Stimulated activated CD4-positive, alpha-beta T cell treated with anti-CD3 and anti-CD28 coated beads, Interleukin-2, amount 100 ng/mL, for 4 hours (primary cell): ENCODE measurements around the gene DEPP1.

Experiments
- DNase-seq: peaks from one replicate; pipeline ENCODE4 v3.0.0-alpha.2; 2020; ENCODE audit warnings: low read depth

DEPP1 gene

GRCh38 chr10:44993922-44994751 is 15.5 kb upstream of the DEPP1 start:
- no peak for DNase-seq

- no peak for DNase-seq
These were observed 14.8 kb upstream of the DEPP1 start for GRCh38 chr10:44993226-44993921.

GRCh38 chr10:44992732-44993225 is 14.2 kb upstream of the DEPP1 start:
- DNase-seq = no peak

GRCh38 chr10:44992070-44992731 is 13.6 kb upstream of the DEPP1 start:
- DNase-seq = no peak

- no peak for DNase-seq
These were observed 13.0 kb upstream of the DEPP1 start for GRCh38 chr10:44991571-44991970.

GRCh38 chr10:44990965-44991364 is 12.4 kb upstream of the DEPP1 start:
- no peak for DNase-seq

- no peak for DNase-seq
These were observed 11.7 kb upstream of the DEPP1 start for GRCh38 chr10:44990302-44990655.

GRCh38 chr10:44989597-44990301 is 11.1 kb upstream of the DEPP1 start:
- no peak for DNase-seq

GRCh38 chr10:44988957-44989585 is 10.5 kb upstream of the DEPP1 start:
- DNase-seq = no peak

GRCh38 chr10:44986670-44987069 is 8.1 kb upstream of the DEPP1 start:
- DNase-seq = no peak

GRCh38 chr10:44986179-44986578 is 7.6 kb upstream of the DEPP1 start:
- DNase-seq = no peak

GRCh38 chr10:44985175-44985681 is 6.6 kb upstream of the DEPP1 start:
- no peak for DNase-seq

- DNase-seq = no peak
These were observed 6.1 kb upstream of the DEPP1 start for GRCh38 chr10:44984671-44985101.

GRCh38 chr10:44983895-44984278 is 5.3 kb upstream of the DEPP1 start:
- no peak for DNase-seq

GRCh38 chr10:44983066-44983894 is 4.7 kb upstream of the DEPP1 start:
- DNase-seq = no peak

- no peak for DNase-seq
These were observed 3.9 kb upstream of the DEPP1 start for GRCh38 chr10:44982496-44982895.

GRCh38 chr10:44982114-44982460 is 3.5 kb upstream of the DEPP1 start:
- no peak for DNase-seq

GRCh38 chr10:44981172-44982113 is 2.8 kb upstream of the DEPP1 start:
- no peak for DNase-seq

GRCh38 chr10:44980309-44981171 is 1.9 kb upstream of the DEPP1 start:
- DNase-seq = no peak
